Non-pigmented ciliary epithelial cell (primary cell): ENCODE measurements around the gene TASP1.

ENCODE experiments used
- DNase-seq: peaks from one replicate; pipeline ENCODE4 v3.0.0-alpha.2; 2010; ENCODE audit warnings: low read depth

Gene TASP1

DNA sequence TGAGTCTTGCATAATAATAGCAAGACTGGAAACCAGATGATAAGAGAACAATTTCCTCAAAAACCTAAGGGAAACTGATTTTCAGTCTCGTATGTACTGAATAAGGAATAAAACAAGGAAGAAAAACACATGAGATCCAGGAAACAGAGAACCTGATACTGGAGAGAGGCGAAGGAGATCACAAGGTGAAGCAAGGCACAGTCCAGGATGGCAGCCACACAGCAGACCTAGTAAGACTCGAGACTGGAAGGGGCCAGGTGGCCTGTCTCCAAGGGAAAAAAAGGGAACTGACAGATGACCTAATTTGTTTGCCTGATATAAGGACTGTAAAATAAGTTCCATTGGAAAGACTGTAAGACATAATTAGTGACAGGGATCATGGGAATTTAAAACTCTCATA lies 71.1 kb downstream of the TASP1 start:
- no peak for DNase-seq

GRCh38 chr20:13563854-13564253 lies 74.9 kb downstream of the TASP1 start:
- no peak for DNase-seq

- DNase-seq, result no peak
Measured at GRCh38 chr20:13554706-13555105, 84.0 kb downstream of the TASP1 start.

- DNase-seq, result no peak
Measured at GRCh38 chr20:13554076-13554475, 84.7 kb downstream of the TASP1 start.

DNA sequence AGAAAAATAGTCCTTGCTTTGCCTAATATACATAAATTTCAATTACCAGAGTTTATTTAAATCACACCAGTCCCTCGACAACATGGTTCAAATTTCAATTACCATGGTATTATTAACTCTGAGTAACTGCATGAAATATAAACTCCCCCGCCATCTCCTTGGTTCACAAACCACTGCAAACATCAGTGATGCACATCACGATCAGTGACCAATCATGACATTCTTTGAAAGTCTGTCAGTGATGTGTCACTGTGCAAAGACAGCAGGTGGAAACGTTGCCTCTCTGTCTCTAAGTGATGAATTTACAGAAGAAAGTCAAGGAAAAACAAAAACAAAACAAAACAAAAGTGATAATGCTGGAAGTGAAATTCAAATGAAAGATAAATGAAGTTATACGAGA lies 86.7 kb downstream of the TASP1 start:
- DNase-seq, result no peak

DNA sequence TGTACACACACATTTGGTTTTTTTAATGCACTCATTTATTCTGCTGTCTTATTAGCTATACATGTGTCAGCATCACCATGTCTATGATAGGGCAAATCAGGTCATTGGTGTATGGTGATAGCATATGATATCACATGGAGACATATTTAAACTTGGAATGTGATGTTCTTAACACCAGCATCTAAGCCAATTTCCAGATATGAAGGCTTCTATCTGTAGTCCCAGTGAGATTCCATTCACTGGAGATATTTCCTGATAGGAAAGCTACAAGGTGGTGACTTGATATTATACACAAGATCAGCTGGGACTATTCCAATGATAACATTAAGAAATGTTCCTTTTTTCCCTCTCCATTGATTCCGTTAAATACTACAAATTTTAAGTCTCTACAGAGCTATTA lies 89.3 kb downstream of the TASP1 start:
- DNase-seq, result no peak

GRCh38 chr20:13546497-13547131 lies 92.1 kb downstream of the TASP1 start:
- no peak for DNase-seq

DNA sequence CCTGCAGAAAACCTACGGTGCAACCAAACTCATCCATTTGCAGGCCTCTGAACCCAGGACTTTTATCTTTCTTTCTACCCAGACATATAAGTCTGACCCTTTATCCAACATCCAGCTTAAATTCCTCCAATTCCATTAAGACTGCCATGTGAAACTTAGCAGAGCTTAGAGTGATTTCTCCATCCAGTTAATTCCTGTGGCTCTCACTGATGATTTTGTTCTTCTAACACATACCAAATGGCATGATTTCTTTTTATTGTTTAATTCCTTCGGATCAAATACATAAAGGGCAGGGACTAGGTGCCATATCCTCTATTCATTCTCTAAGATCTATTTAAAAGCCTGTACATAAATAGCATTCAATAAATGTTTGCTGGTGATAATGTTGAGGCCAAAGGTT lies 92.9 kb downstream of the TASP1 start:
- DNase-seq, result no peak

DNA sequence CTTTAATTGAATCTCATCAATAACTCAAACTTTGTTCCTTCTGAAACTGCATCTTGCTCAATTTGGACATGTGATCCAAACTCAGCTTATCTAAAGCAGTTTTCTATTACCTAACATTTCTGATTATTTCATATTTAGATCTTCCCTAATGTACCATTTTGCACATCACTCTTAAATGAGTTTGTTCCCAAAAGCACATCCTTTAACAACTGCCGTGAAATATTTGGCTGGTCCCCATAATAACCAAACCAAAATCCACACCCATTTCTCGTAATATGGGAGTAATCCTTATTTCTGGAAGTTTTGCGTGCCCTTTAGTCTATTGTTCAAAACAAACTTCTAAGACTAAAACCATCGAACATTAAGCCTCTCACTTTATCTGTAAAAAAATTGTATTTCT lies 94.9 kb downstream of the TASP1 start:
- no peak for DNase-seq

- DNase-seq, result no peak
Measured at GRCh38 chr20:13535627-13536026, 103.1 kb downstream of the TASP1 start.

DNA sequence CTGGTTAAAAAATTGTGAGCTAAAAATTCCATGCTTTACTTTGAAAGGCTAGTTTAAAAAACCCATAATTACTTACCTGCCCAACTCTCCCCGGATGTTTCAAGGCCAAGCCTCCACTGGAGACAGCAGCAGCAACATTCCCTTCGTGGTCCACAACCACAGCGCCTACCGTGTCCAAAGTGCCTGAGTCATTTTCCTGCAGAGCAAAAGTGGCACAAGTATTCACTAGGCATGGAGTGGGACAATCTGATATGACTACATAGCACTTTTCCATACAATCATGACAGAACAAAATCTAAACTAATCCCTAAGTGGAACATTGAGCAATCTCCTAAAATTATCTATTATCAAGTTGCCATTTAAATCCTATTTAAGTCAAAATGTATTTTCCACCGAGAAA lies 104.8 kb downstream of the TASP1 start:
- DNase-seq, result no peak

DNA sequence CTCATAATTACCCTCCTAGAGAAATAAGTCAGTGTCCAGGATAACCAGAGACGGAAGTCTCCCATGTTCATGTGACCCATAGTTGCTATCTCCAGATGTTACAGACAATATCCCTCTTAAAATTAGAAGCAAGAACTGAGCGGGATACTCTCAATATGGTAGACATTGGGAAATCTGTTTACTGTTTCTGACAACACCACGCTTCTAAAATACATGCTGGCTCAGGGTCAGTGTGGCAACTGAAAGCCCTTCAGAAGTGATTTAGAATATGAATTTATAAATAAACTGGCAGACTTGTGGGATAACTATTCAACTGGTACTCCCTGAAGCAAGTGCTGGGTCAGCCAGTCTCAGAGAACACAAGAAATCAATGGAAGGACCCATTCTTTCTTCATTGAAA lies 108.6 kb downstream of the TASP1 start:
- DNase-seq, result no peak

GRCh38 chr20:13526551-13526950 lies 112.2 kb downstream of the TASP1 start:
- DNase-seq, result no peak

- DNase-seq, result peak; percentile 72
Measured at GRCh38 chr20:13525225-13525940, 113.3 kb downstream of the TASP1 start.

GRCh38 chr20:13524339-13524738 lies 114.4 kb downstream of the TASP1 start:
- DNase-seq, result no peak

DNA sequence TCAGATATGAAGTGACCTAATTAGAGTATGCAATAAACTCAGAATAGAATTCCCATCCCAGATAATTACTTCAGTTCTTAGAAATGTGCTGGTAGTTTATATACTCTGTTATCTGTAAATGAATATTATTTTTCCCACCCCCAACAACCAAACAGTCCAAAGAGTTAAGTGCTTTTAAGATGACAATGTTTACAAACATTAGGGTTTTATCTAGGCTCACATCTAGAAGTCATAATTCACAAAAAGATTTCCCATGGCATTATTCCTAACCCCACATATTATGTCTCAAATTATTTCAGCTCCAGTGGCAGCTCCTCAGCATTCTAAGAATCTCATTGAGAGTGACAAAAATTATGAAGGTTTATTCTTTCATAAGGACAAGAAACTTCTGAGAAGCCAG lies 120.9 kb downstream of the TASP1 start:
- DNase-seq, result no peak

DNA sequence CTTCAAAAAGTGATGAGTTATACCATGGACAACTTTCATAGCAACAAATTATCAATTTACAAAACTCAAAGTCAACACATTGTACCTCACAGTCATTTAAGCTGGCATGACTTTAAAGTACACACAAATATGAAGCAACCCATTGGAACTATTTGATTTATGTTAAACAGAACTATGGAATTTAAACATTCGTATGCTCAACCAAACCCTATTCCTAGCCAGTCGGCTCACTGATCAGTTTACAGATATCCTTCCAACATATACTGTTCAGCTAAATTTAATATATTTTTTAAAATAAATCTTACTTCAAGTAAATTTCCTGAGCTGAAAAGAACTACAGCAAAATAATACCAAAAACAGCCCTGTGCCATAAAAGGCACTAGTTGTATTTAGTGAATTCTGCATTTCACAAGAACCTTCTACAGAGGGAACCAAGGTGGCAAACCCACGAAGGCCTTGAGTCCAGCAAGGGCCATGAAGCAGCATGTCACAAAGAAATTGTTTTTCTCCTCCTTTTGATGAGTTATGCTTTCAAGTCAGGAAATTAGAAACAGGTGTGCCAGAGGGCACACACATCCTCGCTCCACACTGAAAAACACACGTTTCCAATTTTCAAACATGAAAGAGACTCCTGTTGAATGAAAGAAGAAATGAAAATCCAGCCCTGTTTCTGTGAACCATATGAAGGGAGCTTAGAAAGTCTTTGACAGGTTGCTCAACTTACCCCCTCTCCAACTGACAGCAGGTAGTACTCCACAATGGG lies 122.8 kb downstream of the TASP1 start:
- no peak for DNase-seq

- DNase-seq, result no peak
Measured at GRCh38 chr20:13515291-13515690, 123.4 kb downstream of the TASP1 start.

GRCh38 chr20:13510837-13511488 lies 127.8 kb downstream of the TASP1 start:
- no peak for DNase-seq

DNA sequence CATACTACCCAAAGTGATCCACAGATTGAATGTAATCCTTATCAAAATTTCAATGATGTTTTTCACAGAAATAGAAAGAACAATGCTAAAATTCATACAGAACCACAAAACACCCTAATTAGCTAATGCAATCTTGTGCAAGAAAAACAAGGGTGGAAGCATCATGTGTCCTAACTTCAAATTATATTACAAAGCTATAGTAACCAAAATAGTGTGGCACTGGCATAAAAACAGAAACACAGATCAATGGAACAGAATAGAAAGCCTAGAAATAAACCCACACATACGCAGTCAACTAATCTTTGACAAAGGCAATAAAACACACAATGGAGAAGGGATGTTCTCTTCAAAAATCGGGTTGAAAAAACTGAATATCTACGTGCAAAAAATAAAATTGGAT lies 131.1 kb downstream of the TASP1 start:
- DNase-seq, result no peak

- DNase-seq, result no peak
Measured at GRCh38 chr20:13501500-13501899, 137.2 kb downstream of the TASP1 start.

DNA sequence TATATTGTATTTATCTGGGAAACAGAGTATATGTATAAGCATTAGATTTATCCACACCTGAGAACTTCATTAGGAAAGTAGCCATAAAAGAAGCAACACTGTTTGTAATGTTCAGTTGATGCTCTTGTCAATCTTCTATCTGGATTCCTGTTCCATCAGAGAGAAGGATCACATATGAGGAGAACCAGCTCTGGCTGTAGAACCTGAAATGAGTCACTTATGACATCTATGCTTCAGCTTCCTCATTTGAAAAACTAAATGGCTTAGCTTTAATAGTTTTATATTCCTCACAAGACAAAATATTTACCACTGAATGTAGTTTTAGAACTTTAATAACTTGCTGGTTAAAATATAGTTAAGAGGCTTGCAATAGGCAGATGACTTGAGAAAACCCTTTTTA lies 144.7 kb downstream of the TASP1 start:
- no peak for DNase-seq

- no peak for DNase-seq
Measured at GRCh38 chr20:13493143-13493542, 145.6 kb downstream of the TASP1 start.
